Measurements from ENCODE around the gene SCN10A. TPM values are rescaled to one million over a fixed set of nuclear protein-coding genes. Genes with fewer than 3 reads are reported as not detected.

The SCN10A gene
- total RNA-seq, 1 donor from 2014 or later = not detected

DNA sequence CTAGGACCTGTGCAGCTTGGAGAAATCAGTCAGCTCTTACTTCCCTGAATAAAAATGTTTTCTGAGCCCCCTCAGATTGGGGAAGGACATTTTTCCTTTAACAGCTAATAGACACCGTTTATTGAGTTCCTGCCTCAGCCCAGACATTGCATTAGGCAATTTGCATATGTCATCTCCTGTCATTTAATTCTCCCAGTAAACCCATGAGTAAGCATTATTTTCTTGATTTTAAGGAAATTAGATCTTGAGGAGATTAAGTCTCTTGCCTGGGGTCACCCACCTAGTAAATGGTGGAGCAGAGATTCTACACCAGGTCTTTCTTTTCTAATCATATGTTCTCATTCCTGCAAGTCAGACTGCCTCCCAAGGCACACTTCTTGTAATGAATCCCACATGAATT is 88.0 kb downstream of the SCN10A start:
- DNase-seq = no peak
- no peak for ATAC-seq
- TF ChIP-seq, protein P1, sequence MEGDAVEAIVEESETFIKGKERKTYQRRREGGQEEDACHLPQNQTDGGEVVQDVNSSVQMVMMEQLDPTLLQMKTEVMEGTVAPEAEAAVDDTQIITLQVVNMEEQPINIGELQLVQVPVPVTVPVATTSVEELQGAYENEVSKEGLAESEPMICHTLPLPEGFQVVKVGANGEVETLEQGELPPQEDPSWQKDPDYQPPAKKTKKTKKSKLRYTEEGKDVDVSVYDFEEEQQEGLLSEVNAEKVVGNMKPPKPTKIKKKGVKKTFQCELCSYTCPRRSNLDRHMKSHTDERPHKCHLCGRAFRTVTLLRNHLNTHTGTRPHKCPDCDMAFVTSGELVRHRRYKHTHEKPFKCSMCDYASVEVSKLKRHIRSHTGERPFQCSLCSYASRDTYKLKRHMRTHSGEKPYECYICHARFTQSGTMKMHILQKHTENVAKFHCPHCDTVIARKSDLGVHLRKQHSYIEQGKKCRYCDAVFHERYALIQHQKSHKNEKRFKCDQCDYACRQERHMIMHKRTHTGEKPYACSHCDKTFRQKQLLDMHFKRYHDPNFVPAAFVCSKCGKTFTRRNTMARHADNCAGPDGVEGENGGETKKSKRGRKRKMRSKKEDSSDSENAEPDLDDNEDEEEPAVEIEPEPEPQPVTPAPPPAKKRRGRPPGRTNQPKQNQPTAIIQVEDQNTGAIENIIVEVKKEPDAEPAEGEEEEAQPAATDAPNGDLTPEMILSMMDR (IDR thresholded peaks at IDR 0.05) = no peak
- H3K36me3 ChIP-seq = no peaks in the 10 kb centered on the region
- H3K4me1 ChIP-seq = no peaks in the 10 kb centered on the region
- H3K27me3 ChIP-seq (ENCODE audit: low read depth) = peaks cover 3% of the 10 kb centered on the region
- H3K9me3 ChIP-seq = no peaks in the 10 kb centered on the region
- intact Hi-C loops (cut with DNase I) = no loop called here
- no peak overlapping the region for H3K4me3 ChIP-seq
- no peak overlapping the region for H3K27ac ChIP-seq

DNA sequence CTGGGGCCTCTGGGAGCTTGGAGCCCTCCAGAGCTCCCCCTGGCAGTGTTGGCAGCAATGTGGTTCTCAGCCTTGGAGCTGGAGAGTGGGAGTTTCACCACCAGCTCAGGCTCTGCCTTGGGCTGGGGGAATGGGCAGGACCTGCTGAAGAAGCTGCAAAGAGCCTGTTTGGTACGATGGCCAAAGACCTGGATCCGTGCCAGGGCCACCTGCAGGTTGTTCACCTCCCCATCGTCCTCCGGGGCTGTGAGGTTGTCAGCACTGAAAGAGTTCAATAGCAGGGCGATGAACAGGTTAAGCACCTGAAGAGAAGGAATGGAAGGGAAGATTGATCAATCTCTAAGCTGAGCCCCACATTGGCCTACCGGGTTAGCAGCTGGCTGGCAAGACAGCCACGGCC is 89.3 kb downstream of the SCN10A start:
- no peak for DNase-seq

DNA sequence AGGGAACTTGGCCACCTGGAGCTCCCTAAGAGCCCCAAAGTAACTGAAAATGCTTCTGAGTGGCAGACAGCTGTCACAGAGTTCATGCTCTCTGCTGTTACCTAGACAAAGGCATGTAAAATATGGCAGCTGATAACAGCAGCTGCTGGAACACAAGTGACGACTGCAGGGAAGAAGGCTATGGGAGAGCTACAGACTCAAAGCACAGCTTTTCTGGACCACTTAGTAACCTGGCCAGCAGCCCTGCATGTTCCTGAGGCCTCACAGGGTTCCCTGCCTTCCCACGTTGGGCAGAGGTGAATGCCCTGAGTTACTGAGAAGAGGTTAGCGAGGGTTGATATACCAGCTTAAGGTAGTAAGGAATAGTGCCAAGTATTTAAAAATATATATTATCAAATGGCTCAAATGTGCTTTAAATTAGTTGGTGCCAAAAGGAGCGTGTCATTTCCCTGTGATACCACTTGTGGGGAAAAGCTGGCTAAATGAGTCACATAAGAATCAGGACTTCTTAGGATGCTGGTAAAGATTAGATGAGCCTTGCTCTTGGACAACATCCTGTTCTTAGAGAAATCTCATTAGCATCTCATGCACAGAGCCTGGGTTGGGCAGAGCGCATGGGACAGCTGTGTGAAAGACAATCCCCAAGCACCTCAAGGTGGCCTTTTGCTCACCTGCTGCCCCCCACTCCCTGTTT is 90.1 kb downstream of the SCN10A start:
- no peak for ATAC-seq
- peaks cover 3% of the 10 kb centered on the region for H3K27me3 ChIP-seq (ENCODE audit: low read depth)

More for the DNA sequence above, 89.3 kb downstream of the SCN10A start:
- TF ChIP-seq, protein P1 (IDR thresholded peaks at IDR 0.05) = no peak
- Histone ChIP-seq H3K27me3 (ENCODE audit: low read depth) (peaks cover 3% of the 10 kb centered on the region), H3K9me3 (no peaks in the 10 kb centered on the region), H3K36me3 (no peaks in the 10 kb centered on the region), H3K4me1 (no peaks in the 10 kb centered on the region), H3K27ac (no peak overlapping the region), H3K4me3 (no peak overlapping the region)
- ATAC-seq = no peak
- intact Hi-C loops (cut with DNase I) = no loop called here

DNA sequence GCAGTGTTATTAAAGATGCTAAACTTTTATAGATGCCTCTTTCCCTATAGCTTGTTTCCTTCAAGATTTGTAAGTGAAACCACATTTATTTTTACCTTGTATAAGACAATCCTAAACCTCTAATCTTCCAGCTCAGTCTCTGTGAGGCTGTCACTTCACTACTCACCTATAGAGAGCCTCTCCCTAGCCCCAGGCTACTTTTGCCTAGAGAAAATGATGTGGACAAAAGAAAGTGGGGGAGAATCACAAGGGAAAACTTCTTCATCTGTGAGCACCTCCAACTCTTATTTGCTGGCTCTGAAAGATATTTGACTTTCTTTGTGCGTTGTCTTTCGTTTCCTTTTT is 91.7 kb downstream of the SCN10A start:
- H3K27me3 ChIP-seq (ENCODE audit: low read depth) = peaks cover 3% of the 10 kb centered on the region
- H3K4me3 ChIP-seq = no peak overlapping the region
- TF ChIP-seq, protein P1 (IDR thresholded peaks at IDR 0.05) = no peak
- intact Hi-C loops (cut with DNase I) = no loop called here
- H3K27ac ChIP-seq = no peak overlapping the region
- DNase-seq = no peak
- no peaks in the 10 kb centered on the region for H3K36me3 ChIP-seq
- H3K4me1 ChIP-seq = no peaks in the 10 kb centered on the region
- no peaks in the 10 kb centered on the region for H3K9me3 ChIP-seq
- ATAC-seq = no peak

More for the DNA sequence above, 90.1 kb downstream of the SCN10A start:
- intact Hi-C loops (cut with DNase I) = no loop called here
- no peaks in the 10 kb centered on the region for H3K4me1 ChIP-seq
- TF ChIP-seq, protein P1 (IDR thresholded peaks at IDR 0.05) = no peak
- DNase-seq = no peak
- H3K36me3 ChIP-seq = no peaks in the 10 kb centered on the region
- no peaks in the 10 kb centered on the region for H3K9me3 ChIP-seq
- H3K4me3 ChIP-seq = no peak overlapping the region
- H3K27ac ChIP-seq = no peak overlapping the region

DNA sequence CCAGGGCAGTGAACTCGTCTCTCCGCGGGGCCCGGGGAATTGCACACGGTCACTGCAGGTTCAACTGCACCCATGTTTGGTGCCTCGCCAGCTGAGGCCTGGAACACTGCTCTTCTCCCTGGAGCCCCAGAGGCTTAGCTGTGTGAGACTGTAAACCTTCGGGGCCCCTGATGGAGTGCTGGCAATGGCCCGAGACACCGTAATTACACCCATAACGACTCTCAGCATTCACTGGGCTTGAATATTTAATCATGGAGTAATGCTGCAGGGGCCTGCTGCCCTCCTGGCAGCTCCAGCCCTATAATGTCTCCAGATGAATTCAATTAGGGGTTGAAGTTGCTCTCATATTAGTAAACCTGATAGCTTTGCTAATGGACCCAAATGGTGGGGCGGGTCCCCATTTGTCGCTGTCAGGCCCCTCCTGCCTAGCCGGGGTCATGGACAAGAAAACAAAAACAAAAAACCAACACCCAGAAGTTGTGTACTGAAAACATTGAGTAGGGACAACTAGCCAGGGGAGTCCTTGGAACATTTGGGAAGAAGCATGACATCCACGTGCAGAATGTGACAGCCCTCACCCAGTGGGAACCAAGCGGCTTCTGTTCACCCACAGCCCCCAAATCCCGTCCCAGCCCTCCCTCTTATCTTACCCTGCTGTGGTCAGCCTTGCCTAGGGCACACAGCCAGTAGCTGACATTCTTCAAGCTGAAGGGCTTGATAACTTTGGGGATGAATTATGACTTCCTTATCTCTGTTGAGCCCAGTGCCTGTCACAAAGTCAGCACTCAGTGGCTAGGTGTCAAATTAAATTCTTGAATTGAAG is 92.2 kb downstream of the SCN10A start:
- TF ChIP-seq, protein P1 (IDR thresholded peaks at IDR 0.05) = no peak
- DNase-seq = no peak

More for the DNA sequence above, 92.2 kb downstream of the SCN10A start:
- Histone ChIP-seq H3K27ac (no peak overlapping the region), H3K27me3 (ENCODE audit: low read depth) (peaks cover 3% of the 10 kb centered on the region), H3K4me1 (no peaks in the 10 kb centered on the region), H3K36me3 (no peaks in the 10 kb centered on the region), H3K9me3 (no peaks in the 10 kb centered on the region), H3K4me3 (no peak overlapping the region)
- no peak for ATAC-seq
- intact Hi-C loops (cut with DNase I) = no loop called here
